Fibroblast of pulmonary artery (primary cell): ENCODE results near the gene RPS10.

Experiments
- DNase-seq: peaks from one replicate; pipeline ENCODE4 v3.0.0-alpha.2; 2010; ENCODE audit warnings: low read depth
- H3K4me3 ChIP-seq: replicated peaks from 2 replicates; pipeline ENCODE4 v1.5.1; 2011; ENCODE audit warnings: low read depth, mild to moderate bottlenecking, control low read depth, low read length, moderate library complexity
- CTCF ChIP-seq: IDR thresholded peaks from 2 replicates; pipeline ENCODE4 v1.5.1; 2011; ENCODE audit warnings: mild to moderate bottlenecking, control low read depth, low read length, inconsistent platforms; ENCODE audit errors: missing control alignments

Gene RPS10

DNA sequence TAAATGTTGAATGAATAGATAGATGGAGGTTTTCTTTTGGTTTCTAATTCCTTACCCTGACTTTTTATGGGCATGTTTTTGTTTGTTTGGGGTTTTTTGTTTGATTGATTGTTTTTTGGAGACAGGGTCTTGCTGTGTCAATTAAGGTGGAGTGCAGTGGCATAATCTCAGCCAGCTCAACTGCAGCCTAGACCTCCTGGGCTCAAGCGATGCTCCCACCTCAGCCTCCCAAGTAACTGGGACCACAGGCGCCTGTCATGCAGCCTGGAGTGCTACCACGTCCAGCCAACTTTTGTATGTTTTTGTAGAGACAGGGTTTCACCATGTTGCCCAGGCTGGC is 31.9 kb downstream of the RPS10 start:
- no peak overlapping the region for H3K4me3 ChIP-seq
- no peak for TF ChIP-seq CTCF
- DNase-seq: no peak

GRCh38 chr6:34393191-34393965 is 32.5 kb downstream of the RPS10 start:
- H3K4me3 ChIP-seq: peak overlapping the region; percentile 66
- TF ChIP-seq CTCF: no peak
- DNase-seq: no peak

GRCh38 chr6:34392497-34393190 is 33.2 kb downstream of the RPS10 start, which contains the start of gene NUDT3:
NUDT3 (minus strand) TSS chr6:34392669; CDS start chr6:34392362, 307 bp downstream.
- peak within 1 kb of the TSS; percentile 66 for H3K4me3 ChIP-seq
- peak; percentile 95 for DNase-seq
- TF ChIP-seq CTCF: peak; percentile 79

DNA sequence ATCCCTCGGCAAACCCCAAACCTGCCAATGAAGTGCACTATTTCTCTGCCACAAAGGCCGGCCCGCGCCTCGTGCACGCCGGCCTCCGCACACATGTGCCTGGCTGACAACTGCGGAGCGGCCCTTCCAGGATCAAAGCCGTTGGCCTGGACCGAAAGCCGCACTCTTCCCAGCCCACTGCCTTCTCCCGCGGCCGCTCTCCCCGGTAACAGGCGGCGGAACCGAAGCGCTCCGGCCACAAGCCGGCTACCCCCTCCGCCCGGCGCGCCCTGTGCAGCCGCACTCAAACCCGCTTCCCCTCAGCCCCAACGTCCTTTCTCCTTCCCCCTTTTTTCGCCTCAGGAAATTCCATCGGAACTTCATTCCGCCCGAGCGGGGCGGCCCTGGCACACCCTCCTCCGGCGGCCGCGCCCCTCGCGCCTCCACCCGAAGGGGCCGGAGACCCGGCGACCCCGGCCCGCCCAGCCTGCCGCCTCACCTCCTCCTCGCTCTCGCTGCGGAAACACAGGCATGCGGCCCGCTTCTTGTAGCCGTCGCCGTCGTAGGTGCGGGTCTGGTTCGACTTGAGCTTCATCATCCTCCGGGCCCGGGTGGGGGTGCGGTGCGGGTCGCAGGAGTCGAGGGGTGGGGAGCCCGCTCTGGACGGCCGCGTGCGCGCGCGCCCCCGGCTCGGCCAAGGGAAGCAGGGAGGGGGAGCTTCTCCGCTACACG is 33.9 kb downstream of the RPS10 start:
- peak; percentile 42 for DNase-seq
- H3K4me3 ChIP-seq: peak overlapping the region; percentile 66
- TF ChIP-seq CTCF: no peak

DNA sequence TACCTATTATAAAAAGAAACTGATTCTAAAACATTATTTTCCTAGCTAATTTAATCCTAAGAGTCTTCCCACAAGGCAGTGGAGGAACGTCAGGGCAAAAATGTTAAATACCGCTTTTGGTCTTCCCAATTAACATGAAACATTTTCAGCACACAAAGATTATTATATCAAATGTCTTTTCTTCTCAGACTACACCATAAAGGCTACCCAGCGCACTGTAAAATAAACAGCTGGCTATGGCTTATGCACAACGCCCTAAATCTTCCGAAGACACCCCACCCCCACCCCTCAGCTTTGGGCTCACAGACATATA is 34.4 kb downstream of the RPS10 start:
- no peak for TF ChIP-seq CTCF
- DNase-seq: no peak
- peak overlapping the region; percentile 66 for H3K4me3 ChIP-seq

- peak; percentile 87 for DNase-seq
- H3K4me3 ChIP-seq: peak overlapping the region; percentile 66
- no peak for TF ChIP-seq CTCF
These were observed 35.1 kb downstream of the RPS10 start for GRCh38 chr6:34390531-34391472.
